ENCODE data around the gene CCDC120.

Gene CCDC120

GRCh38 chrX:49102190-49102589 lies 43.4 kb downstream of the CCDC120 start:
- no peak for DNase-seq

- no peak for DNase-seq
These were observed 44.8 kb downstream of the CCDC120 start for GRCh38 chrX:49103637-49104036.

- DNase-seq = no peak
These were observed 47.5 kb downstream of the CCDC120 start for GRCh38 chrX:49106296-49106695.

GRCh38 chrX:49106930-49107329 lies 48.1 kb downstream of the CCDC120 start:
- no peak for DNase-seq

GRCh38 chrX:49108641-49109040 lies 49.8 kb downstream of the CCDC120 start:
- DNase-seq = no peak

- no peak for DNase-seq
These were observed 51.6 kb downstream of the CCDC120 start for GRCh38 chrX:49110417-49110816.

GRCh38 chrX:49111791-49112190 lies 53.0 kb downstream of the CCDC120 start:
- DNase-seq = no peak

GRCh38 chrX:49116076-49116475 lies 57.3 kb downstream of the CCDC120 start:
- DNase-seq = no peak

- DNase-seq = no peak
These were observed 57.9 kb downstream of the CCDC120 start for GRCh38 chrX:49116716-49117115.

- DNase-seq = no peak
These were observed 58.8 kb downstream of the CCDC120 start for GRCh38 chrX:49117581-49117980.
